GM18909 (cell line): Measurements from ENCODE around the gene SURF1.
"Not testable (repeated sequence)": the region's sequence is repeated elsewhere in the genome, so short reads cannot be mapped to it uniquely, and the experiment has no call there.

Experiments
- ATAC-seq: cut with Tn5 transposase; IDR thresholded peaks from one replicate; pipeline ENCODE4 v1.9.1; 2021; ENCODE audit warnings: mild to moderate bottlenecking; ENCODE audit not compliant: unreplicated experiment, poor library complexity

Gene SURF1

DNA sequence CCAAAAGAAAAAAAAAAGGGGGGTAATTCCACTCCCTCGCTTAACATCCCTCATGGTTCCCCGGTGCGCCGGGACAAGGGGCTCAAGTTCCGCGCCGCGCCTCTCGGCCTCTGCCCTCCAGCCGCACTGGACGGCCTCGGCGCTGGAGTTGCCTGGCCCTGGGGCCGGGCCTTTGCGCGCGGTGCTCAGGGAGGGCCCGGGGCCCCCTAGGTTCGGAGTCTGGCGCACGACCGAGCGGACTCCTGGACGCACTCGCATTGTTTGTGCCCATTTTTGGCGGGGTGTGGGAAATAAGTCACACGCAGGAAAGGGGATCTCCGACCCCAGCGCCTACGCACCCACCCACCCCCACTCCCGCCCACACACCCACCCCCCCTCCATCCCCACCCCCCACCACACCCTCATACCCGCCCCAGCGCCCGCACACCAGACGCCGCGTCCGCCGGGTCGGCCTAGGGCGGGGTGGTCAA, 8.7 kb downstream of the SURF1 start:
- peak; percentile 38 for ATAC-seq

DNA sequence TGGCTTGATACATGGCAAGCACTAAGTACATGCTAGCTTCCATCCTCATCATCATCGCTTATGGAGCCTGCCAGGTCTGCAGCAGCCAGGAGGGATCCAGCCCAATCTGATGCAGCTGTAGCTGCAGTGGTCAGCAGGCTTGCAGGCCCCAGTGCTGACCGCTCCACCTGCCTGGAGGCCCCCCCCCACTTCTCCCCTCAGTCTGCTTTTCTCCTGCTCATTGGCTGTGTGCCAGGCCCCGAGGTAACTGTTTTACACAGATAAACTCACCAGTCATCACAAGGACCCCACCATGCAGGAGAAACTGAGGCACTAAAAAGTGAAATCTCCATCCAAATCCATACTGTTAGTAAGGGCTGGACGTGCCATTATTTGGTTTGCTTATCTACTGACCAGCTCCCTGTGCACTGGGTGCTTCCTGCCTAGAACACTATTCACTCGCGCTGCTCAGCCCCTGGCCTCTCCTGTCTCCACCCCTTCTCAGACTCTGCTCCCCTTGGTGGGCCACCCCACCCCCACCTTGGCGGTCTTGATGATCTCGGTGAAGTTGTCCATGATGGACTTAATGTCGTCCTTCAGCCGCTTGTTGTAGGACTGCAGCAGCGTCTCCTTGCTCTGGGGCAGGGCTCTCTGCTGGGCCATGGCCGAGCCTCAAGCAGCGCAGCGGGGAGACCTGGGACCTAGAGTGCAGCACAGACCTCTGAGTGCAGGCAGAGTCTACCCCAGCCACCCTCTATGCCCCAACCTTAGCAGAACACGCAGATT, 10.1 kb downstream of the SURF1 start:
- no peak for ATAC-seq

DNA sequence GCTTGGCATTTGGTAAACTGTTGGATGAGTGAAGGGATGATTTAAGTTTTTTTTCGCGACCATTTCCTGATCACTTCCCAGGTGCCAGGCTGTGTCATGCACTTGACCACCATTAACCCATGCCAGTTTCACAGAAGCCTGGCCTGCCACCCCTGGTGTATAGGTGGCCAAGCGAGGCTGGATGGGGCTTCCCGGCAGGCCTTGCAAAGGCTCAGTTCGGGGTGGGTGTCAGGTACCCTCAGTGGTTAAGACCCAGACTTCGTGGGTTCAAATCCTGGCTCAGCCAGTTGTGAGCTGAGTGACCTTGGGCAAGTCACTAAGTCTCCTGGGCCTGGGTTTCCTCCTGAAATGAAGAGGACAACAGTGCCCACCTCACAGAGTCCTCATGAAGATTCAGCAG, 10.7 kb downstream of the SURF1 start:
- ATAC-seq: no peak

DNA sequence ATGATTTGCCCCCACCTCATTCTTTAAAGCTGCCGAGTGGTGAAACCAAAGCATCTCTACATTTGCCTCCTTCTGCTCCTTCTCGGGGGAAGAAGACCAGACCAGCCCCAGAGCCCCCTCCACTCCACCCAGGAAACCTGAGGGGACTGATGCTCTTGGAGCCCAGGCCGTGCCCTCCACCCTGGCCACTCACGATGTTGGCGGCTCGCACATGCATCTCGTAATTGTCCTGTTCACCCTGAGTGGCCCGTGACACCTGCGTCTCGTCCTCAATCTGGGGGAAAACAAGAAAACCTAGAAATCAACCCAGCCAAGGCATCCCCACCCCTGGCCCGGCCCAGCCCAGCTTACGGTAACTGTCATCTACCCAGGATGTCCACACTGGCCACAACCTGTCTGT, 11.3 kb downstream of the SURF1 start:
- no peak for ATAC-seq

DNA sequence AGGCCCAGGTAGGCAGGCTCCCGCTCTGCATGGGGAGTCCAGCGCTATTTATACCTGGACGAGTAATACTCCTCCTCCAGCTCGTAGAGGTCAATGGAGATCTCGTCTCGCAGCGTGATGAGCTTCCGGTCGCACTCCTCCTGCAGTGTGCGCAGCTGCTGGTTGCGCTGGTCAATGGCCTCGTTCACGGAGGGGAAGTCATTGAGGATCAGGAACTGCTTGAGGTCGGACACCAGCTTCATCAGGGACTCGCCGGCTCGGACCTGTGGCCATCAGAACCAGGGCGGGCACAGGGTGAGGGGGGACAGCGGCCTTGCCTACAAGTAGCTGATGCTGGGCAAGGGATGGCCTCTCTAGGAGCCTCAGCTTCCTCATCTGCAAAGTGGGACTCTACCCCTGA, 12.2 kb downstream of the SURF1 start:
- no peak for ATAC-seq

DNA sequence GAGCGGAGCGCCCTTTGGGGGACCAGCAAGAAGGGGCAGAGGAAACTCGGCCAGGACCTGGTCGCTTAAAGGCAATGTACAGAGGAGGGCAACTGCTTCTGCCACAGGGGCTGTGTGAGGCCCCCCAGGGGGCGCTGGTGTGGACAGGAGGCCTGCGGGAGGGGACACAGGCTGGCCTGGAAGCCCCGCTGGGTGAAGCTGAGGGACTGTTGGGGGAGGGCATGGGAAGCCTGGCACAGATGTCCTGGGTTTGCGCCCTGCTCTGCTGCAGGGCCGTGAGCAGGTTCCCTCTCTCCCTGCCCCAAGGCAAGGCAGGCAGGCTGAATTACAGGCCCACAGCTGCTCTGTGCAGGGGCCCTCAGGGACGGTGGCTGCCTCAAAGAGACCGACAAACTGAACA, 13.7 kb downstream of the SURF1 start:
- no peak for ATAC-seq

DNA sequence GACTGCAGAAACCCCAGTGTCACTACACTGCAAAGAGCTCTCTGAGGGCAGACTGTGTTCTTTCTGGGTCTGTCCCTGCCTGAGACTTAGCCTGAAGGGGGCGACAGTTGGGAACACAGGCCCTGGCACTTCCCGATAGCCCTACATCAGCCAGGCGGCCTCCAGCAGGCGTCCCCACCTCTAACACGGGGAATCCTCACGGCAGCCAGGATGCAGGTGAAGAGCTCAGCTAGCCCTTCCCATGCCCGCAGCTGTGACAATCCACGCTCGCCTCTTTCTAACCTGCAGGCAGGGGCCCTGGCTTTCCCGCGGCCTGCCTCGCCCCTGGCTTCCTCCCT, 14.2 kb downstream of the SURF1 start:
- ATAC-seq: no peak

DNA sequence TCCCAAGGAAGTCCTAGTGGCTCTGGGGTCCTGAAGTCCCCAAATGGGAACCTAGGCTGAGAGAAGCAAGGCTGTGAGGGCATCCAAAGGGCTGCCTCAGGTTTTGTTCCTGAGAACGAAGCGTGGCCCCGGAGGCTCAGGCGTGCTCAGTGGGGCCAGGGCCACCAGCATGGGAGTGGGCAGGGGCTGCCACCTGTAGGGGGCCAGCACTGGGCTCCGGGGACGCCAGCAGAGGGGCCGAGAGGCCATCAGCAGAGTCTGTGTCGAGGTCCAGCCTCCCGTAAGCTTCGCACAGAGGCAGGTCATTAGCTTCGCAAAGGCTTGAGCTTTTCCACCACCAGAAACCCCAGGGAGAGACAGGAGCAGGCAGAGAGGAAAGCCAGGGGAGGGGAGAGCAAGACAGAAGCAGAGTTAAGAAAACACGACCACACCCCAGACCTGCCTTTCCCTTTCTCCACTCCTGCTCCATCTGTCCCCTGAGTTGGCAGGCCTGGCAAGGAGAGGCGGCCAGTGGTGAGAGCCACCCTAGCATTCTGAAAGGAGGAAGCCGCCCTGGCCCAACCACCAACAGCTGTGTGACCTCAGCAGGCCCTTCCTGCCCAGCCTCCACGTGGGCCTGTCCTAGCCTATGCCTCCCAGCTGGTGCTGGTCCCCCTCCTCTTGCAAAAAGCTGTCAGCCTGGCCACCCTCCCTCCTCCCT, 14.8 kb downstream of the SURF1 start:
- ATAC-seq: no peak

DNA sequence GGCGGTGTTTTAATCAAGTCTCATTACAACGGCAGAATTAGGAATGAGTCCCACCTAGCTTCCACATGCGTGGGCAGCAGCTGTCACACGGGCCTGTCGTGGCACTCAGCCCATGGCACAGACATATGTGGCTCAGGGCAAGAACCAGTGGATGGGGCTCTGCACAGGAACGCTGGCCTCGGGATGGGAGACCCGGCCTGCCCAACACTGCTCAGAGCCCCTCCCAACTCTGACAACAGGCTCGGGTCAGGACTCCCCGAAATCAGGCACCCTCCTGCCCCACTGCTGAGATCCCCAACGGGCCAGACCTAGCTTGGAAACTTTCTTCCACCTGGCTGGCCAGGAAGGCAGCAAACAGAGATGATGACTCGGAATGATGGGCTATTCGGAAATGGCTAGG, 15.4 kb downstream of the SURF1 start:
- ATAC-seq: no peak

DNA sequence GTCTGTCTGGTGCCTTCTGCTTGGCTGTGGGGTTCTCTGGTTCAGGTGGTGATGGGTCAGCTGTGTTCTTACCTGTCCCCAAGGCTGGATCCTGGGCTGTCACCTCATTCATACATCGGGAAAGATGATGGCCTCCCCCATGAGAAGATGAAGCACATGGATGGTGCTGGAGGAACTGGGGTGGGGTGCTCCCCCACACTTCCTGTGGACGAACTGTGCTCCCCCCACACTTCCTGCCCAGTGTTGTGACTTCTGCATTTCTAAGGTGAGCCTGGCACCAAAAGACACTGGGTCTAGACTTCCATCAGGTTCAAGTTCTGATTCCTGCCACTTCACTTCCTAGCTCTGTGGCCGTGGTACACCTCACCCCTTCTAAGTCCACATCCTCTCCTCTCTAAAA, 16.0 kb downstream of the SURF1 start:
- no peak for ATAC-seq

DNA sequence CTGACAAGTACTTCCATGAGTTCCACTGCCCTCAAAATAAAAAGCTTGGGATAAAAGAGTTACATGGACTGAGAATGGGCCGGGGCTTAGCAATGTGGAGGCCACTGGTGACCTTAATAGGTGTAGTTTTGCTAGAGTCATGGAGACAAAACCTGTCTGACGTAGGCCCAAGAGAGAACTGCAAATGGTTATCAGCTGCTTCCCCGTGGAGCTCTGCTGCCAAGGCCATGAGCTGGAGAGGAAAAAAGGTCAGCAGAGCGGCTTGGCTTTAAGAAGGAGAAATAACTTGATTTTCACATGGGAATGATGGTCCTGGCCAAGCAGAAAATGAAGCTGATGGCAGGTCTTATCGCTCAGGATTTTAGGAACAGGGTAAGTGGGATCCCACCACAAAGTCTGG, 16.6 kb downstream of the SURF1 start:
- no peak for ATAC-seq

DNA sequence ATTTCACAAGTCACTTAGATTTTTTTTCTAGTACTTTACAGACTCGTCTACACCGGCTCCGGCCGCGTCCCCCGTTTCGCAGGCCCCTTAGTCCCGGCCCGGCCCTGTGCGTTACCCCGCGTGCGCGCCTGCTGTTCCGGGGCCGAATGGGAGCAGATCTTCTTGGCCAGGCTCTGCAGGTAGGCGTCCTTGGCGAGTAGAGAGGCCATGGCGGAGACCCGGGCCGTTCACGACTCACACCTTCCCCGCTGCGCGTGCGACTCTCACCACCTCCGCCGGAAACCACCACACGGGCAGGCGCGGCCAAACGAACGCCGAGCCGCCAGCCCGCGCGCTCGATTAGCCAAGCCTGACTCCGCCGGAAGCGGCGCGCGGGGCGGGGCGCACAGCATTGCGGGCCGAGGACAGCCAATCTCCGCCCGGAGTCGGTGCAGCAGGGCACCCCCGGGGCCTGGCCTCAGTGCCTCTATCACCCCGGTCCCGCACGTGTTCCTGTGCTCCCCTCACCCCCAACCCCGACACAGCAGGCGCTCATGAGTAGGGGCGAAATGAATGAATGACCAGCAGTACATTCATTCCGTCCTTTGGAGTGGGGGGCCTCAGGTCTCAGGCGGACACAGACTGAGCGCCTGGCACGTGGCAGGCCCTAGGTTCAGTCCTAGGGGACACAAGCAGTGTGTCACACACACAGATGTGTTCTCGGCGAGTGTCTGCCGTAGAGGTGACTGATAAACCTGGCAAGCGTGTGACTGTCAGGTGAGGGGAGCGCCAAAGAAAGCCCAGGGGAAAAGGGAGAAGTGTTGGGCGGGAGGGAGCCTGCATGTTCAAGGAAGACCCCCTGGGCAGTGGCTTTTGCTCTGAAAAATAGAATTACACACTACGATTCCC, 20.1 kb downstream of the SURF1 start, which contains the start of gene SURF6:
Gene SURF6 (minus strand): TSS at position 265 of the 888 bp plus-strand sequence. CDS start 56 bp downstream, at position 209.
- peak; percentile 82 for ATAC-seq

DNA sequence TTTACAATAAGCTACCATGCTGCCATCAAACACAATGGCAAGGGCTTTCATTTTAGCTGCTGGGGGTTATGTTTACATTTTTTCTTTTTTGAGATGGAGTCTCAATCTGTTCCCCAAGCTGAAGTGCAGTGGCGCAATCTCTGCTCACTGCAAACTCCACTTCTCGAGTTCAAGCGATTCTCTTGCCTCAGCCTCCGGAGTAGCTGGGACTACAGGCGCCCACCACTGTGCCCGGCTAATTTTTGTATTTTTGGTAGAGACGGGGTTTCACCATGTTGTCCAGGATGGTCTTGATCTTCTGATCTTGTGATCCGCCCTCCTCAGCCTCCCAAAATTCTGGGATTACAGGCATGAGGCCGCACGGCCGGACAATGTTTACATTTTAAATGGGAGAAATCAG, 21.4 kb downstream of the SURF1 start:
- not testable (repeated sequence) for ATAC-seq

DNA sequence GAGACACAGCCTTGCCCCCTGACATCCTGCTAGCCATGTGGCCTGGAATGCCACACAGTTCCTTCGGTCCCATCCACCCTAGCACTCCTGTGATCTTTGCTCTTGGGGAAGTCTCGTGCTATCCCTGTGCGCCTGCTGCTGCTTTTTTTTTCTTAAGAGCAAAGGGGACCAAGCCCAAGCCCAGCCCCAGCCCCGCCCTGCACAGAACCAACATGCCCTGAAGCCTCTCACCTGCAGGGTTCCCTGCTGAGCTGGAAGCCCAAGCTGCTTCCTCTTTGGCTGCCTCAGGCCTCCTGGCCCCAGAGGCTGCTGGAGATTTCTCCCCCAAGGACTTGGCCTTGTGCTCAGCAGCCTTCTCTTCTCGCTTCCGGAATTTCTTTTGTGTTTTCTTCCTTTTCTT, 22.1 kb downstream of the SURF1 start:
- ATAC-seq: no peak

DNA sequence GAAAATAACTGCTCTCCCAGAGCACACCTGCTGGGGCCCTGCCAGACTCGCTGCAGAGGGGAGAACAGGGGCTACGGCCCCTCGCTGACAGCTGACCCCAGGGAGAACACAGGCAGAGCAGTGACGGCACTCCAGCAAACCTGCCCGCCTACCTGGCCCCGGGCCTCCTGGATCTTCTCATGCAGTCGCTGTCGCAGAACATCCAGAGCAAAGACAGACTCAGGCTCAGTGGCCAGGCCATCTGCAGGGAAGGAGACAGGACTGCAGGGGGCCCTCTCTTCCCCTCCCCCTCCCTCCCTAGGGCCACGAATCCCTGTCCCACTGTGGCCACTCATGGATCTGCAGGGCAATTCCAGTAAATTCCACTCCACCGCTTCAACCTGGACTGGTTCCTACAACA, 22.7 kb downstream of the SURF1 start:
- no peak for ATAC-seq

DNA sequence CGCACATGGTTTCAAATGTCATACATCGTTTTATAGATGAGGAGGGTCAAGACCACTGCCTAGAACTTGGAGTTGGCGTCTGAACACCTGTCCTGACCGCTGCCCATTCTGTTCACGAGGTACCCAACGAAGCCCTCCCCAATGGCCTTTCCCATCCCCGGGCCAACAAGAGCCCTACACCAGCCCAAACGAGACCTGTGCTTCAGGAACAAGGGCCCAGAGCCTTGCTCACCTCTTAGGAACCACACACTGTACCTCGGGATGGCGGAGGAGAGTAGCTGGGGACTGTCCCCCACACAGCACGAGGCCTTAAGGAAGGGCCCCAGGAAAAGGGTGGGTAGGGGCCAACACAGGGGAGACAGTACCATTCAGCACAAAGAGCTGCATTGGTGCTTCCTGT, 23.3 kb downstream of the SURF1 start:
- ATAC-seq: no peak

DNA sequence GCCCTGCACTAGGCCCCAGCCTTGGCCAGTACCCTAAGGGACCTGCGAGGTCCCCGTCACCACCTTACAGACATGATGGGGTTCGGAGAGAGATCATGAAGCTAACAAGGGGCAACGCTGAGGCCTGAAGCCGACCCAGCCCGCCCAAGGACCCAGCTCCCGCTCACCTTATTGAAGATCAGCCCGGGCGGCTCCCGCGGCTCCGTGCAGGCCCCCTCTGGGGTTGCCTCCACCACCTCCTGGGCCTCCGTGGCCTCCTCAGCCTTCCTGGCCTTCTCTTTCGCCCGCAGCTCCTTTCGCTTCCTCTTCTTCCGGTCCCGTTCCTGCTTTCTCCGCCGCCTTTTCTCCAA, 23.9 kb downstream of the SURF1 start:
- ATAC-seq: no peak

DNA sequence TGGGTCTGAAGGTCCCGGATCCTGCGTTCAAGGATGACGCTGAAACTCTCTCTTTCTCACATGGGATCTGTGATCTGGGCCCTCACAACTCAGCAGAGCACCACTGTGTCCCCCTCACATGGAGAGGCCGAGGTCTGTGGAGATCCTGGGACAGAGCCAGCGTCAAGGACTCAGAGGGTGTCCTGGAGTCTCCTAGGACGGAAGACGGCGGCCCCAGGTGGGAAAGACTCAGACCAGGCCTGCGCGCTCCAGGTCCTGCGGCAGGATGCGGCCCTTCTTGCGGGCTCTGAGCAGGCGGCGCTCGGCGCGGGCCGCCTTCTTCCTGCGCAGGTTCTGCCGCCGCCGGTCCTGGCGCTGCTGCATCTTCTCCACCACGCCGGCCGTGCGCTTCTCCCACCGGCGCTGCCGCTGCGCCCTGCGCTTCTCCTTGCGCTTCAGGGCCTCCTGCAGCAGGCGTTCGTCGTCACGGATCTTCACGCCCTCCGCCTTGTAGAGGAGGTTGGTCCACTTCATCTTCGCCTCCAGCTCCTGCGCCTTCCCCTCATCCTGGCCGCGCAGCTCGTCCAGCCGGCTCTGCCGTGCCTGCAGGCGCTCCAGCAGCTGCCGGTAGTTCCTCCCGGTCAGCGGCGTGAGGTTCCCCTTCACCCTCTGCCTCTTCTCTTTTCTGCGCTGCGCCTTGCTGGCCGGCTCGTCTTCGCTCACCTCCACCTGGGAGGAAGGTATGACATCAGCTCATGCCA, 24.5 kb downstream of the SURF1 start:
- no peak for ATAC-seq

DNA sequence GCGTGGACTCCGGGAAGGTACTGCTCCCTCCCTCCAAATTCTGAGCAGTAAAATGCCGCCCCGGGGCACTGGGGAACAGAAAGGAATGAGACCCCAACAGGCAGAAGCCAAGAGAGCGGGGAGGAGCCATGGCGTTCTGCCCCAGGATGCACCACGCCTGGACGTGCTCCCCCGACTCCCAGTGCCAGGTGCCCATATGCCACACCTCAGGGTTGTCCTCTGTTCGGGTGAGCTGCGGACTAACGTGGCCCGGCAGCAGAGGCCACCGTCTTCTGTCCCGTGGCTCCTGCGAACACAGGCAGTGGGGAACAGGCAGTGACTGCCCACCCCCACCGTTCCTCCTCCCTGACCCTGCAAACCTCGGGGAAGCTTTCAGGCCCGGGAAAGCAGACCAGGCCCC, 25.1 kb downstream of the SURF1 start:
- no peak for ATAC-seq
